H54 (cell line): Measurements from ENCODE around the gene SLC38A2.
A peak's percentile ranks its signal among the peaks of the same experiment; 100 is the strongest.

Experiments
- DNase-seq: peaks from one replicate; pipeline ENCODE4 v3.0.0; 2011; ENCODE audit warnings: low spot score, mixed read lengths; ENCODE audit not compliant: insufficient read length
- FAIRE-seq: peaks from 3 replicates; lab custom pipeline; 2011; peaks lifted over from hg19 to GRCh38; lab: Jason Lieb, UNC
- POLR2A ChIP-seq: IDR thresholded peaks from 2 replicates; pipeline ENCODE4 v1.6.1; 2011; ENCODE audit warnings: low read depth, mild to moderate bottlenecking, low read length

The SLC38A2 gene

GRCh38 chr12:46386360-46386867, 13.8 kb upstream of the SLC38A2 start:
- TF ChIP-seq POLR2A = no peak
- FAIRE-seq = peak; percentile 89
- DNase-seq = no peak

- peak; percentile 69 for FAIRE-seq
Observed at GRCh38 chr12:46385438-46385837, 12.9 kb upstream of the SLC38A2 start.

GRCh38 chr12:46384451-46385309, 12.1 kb upstream of the SLC38A2 start:
- DNase-seq (no peak), FAIRE-seq (no peak)
- no peak for TF ChIP-seq POLR2A

More at GRCh38 chr12:46385438-46385837, 12.9 kb upstream of the SLC38A2 start:
- no peak for TF ChIP-seq POLR2A
- DNase-seq = no peak

- DNase-seq = peak; percentile 40
- FAIRE-seq = peak; percentile 65
- peak; percentile 58 for TF ChIP-seq POLR2A
Observed at GRCh38 chr12:46383654-46384450, 11.3 kb upstream of the SLC38A2 start.

DNA sequence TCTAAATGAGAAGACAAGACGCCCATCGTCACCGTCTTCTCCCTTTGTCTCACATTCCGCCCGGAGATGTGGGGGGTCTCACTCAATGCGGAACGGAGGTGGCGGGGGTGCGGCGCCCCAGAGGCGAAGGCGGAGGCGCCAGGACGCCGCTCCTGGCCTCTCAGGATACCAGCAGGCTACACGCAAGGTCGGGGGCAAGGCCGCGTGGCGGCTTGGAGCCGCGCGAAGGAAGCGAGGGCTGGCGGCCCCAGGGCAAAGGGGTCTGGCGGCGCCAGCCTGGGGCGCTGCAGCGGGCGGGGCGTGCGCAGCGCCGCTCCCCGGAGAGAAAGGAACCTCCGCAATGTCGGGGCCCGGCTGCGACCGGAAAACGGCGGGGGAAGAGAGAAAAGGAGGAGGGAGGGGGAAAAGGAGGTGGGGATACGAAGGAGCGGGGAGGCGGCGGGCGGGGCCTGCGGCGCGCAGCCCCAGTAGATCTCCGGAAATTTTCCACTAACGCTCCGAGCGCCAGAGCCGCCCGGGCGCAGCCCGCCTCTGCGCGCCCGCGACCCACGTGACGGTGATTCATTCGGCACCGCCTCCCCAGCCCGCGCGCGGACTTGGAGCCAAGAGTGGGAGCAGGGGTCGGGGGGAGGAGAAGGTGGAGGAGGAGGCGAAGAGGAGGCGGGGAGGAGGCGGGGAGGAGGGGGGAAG, 10.5 kb upstream of the SLC38A2 start:
- DNase-seq (peak; percentile 63), FAIRE-seq (no peak)
- TF ChIP-seq POLR2A = peak; percentile 71

GRCh38 chr12:46382408-46382963, 9.9 kb upstream of the SLC38A2 start:
- DNase-seq = no peak

DNA sequence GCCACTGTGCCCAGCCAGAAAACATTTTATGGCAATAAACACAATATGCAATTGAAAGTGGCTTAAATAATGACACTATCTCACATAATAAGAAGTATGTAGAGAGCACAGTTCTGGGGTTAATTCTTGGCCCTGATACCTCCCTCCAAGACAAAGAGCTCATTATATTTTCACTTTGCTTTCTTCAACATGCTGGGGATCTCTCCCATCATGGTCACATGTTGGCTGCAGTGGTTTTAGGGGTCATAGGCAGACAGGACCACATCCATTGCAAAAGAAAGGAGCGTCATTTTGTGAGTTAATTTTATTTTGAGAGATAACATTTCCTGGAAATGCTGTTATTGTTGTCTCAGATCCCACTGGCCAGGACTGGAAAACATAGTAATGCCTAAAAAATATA, 8.3 kb upstream of the SLC38A2 start:
- FAIRE-seq (no peak), DNase-seq (no peak)
- TF ChIP-seq POLR2A = no peak

More at GRCh38 chr12:46382408-46382963, 9.9 kb upstream of the SLC38A2 start:
- TF ChIP-seq POLR2A = no peak
- FAIRE-seq = no peak

GRCh38 chr12:46380022-46380796, 7.6 kb upstream of the SLC38A2 start:
- DNase-seq = no peak
- FAIRE-seq = no peak
- no peak for TF ChIP-seq POLR2A

DNA sequence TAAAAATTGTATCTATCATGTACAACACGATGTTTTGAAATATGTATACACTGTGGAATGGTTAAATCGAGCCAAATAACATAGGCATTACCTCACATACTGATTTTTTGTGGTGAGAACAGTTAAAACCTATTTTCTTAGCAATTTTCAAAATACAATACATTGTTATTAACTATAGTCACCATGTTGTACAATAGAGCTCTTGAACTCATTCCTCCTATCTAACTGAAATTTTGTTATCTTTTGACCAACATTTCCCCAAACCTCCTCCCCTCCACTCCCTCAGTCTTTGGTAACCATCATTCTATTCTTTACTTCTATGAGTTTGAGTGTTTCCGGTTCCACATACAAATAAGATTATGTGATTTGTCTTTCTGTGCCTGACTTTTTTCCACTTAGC, 6.8 kb upstream of the SLC38A2 start:
- FAIRE-seq (no peak), DNase-seq (no peak)
- no peak for TF ChIP-seq POLR2A

GRCh38 chr12:46378530-46378929, 6.0 kb upstream of the SLC38A2 start:
- no peak for TF ChIP-seq POLR2A
- no peak for FAIRE-seq
- DNase-seq = no peak

DNA sequence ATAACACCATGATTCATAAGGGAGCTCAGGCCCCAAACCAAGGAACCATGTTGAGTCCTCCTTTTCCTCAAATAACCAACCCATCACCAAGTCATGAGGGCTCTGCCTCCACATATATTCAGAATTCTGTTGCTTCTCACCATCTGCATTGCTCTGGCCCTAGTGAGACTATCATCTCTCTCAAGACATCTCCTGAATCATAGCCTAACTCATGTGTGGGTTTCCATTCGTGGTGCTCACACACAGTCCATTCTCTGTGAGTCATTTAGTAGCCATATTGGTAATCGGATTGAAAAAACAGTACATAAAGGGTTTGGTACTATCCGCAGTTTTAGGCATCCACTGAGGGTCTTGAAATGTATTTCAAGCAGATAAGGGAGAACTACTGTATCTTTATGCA, 5.1 kb upstream of the SLC38A2 start:
- DNase-seq (no peak), FAIRE-seq (no peak)
- TF ChIP-seq POLR2A = no peak

- DNase-seq (no peak), FAIRE-seq (no peak)
- TF ChIP-seq POLR2A = no peak
Observed at GRCh38 chr12:46376579-46376978, 4.0 kb upstream of the SLC38A2 start.
